GM12892 (cell line): Measurements from ENCODE around the gene RNF32.
"Not testable (repeated sequence)": the region's sequence is repeated elsewhere in the genome, so short reads cannot be mapped to it uniquely, and the experiment has no call there.

Experiments used
- DNase-seq: peaks from one replicate; pipeline ENCODE4 v3.0.0; 2011; ENCODE audit not compliant: insufficient read length
- FAIRE-seq: peaks from 2 replicates; lab custom pipeline; 2011; peaks lifted over from hg19 to GRCh38; lab: Jason Lieb, UNC
- POLR2A ChIP-seq: IDR thresholded peaks from 2 replicates; pipeline ENCODE4 v1.6.1; 2011; ENCODE audit warnings: low read depth, low read length, control low read depth
- POLR2AphosphoS5 ChIP-seq: IDR thresholded peaks from 2 replicates; pipeline ENCODE4 v1.6.1; 2011; ENCODE audit warnings: low read depth, low read length, control low read depth
- TAF1 ChIP-seq: IDR thresholded peaks from 2 replicates; pipeline ENCODE4 v1.6.1; 2011; ENCODE audit warnings: low read depth, mild to moderate bottlenecking, control low read depth, low read length, borderline replicate concordance

RNF32 gene

DNA sequence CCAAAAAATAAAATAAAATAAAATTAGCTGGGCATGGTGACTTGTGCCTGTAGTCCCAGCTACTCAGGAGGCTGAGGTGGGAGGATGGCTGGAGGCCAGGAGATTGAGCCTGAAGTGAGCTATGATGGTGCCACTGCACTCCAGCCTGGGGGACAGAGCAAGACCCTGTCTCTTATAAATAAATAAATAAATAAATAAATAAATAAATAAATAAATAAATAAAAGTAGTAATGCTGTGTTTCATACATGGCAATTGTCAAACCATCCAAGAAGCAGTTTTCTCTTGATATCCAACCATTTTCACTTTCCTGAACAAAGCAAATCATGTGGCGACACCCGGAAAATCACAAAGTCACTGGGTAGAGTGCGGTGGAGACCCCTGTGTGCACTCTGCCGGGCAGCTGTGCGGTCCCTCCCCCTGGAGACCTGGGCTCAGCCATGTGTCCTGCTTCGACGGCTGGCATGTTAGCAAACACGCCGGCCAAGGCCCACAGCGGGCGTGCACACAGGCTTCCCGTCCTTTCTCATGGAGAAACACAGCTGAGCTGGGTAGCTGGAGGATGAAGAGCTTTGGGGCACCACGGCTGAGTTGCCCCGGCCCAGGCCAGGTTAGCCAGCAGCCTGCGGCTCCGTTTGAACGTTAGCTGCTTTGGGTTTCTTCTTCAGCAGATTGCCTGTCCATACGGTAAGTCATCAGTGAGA lies 22.3 kb upstream of the RNF32 start:
- DNase-seq, result no peak
- TF ChIP-seq TAF1, result no peak
- TF ChIP-seq POLR2A, result no peak
- no peak for TF ChIP-seq POLR2AphosphoS5
- no peak for FAIRE-seq

- FAIRE-seq (no peak), DNase-seq (no peak)
- no peak for TF ChIP-seq POLR2A
- no peak for TF ChIP-seq TAF1
- no peak for TF ChIP-seq POLR2AphosphoS5
Observed at GRCh38 chr7:156618780-156619367, 21.7 kb upstream of the RNF32 start.

- DNase-seq, FAIRE-seq: not testable (repeated sequence)
Observed at GRCh38 chr7:156619488-156620290, 20.9 kb upstream of the RNF32 start.

DNA sequence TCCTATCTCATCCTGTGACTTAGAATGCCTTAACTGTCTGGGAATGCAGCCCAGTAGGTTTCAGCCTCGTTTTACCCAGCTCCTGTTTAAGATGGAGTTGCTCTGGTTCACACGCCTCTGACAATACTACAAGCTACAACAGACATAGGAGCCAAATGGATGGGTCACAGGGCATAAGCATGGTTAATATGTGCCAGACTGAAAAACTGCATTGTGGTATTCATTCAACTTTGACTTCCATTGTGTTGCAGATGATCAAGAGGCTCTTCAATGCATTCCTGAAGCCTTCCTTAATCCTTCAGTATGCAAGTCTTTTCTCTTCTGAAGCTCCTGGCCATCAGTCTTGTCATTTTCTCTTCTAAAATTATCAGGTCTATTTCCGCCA lies 20.3 kb upstream of the RNF32 start:
- FAIRE-seq, result no peak
- TF ChIP-seq POLR2A (no peak), TAF1 (no peak), POLR2AphosphoS5 (no peak)
- no peak for DNase-seq

DNA sequence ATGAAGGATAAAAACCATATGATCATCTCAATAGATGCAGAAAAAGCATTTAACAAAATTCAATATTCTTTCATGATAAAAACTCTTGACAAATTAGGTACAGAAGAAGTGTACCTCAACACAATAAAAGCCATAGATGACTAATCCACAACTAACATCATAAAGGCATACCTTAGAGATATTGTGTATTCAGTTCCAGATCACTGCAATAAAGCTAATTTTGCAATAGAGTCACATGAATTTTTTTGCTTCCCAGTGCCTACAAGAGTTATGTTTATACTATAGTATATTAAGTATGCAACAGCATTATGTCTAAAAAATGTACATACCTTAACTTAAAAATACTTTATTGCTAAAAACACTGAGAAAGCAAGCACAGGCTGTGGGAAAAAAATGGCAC lies 18.9 kb upstream of the RNF32 start:
- TF ChIP-seq TAF1, result no peak
- no peak for TF ChIP-seq POLR2A
- no peak for TF ChIP-seq POLR2AphosphoS5
- no peak for FAIRE-seq

GRCh38 chr7:156625580-156625979 lies 15.0 kb upstream of the RNF32 start:
- no peak for TF ChIP-seq TAF1
- no peak for TF ChIP-seq POLR2AphosphoS5
- no peak for TF ChIP-seq POLR2A
- no peak for FAIRE-seq
- no peak for DNase-seq

More for the DNA sequence above, 18.9 kb upstream of the RNF32 start:
- no peak for DNase-seq

DNA sequence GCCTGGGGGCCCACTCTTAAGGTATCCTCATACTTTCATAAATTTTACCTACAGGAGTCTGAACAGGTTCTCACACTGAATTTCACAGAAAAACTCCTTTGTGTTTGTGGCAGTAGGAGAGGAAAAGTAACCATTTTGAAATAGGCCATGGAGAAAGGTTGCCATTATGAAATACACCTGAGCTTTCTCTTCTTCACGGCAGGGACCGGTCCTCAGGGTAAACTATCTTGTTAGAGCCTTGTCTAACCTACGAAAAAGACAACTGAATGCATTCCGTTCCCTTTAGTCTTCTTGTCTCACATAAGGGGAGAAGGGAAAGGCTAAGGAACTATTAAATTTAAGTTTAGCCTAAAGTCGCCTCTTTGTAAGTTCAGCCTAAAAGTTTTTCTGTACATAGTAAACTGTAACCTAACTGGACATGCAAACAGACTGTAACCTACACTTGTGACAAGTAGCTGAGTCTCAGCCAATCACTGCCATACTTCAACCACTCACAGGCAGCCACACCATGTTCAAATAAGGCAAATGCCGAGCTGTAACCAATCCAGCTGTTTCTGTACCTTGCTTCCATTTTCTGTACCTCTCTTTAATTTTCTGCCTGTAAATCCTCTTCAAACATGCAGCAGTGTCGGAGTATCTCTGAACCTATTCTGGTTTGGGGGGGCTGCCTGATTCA lies 14.2 kb upstream of the RNF32 start:
- DNase-seq (no peak), FAIRE-seq (no peak)
- no peak for TF ChIP-seq TAF1
- no peak for TF ChIP-seq POLR2AphosphoS5
- TF ChIP-seq POLR2A, result no peak

- FAIRE-seq (no peak), DNase-seq (no peak)
- TF ChIP-seq POLR2A, result no peak
- TF ChIP-seq POLR2AphosphoS5, result no peak
- TF ChIP-seq TAF1, result no peak
Observed at GRCh38 chr7:156628562-156628961, 12.0 kb upstream of the RNF32 start.

DNA sequence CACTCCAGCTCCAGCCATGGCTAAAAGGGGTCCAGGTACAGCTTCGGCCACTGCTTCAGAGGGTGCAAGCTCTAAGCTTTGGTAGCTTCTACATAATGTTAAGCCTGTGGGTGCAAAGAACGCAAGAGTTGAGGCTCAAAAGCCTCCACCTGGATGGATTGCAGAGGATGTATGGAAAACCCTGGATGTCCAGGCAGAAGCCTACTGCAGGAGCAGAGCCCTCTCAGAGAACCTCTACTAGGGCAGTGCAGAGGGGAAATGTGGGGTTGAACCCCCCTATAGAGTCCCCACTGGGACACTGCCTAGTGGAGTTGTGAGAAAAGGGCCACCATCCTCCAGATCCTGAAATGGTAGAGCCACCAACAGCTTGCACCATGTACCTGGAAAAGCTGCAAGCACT lies 10.7 kb upstream of the RNF32 start:
- TF ChIP-seq POLR2AphosphoS5 (no peak), POLR2A (no peak), TAF1 (no peak)
- FAIRE-seq, result no peak
- DNase-seq, result no peak

DNA sequence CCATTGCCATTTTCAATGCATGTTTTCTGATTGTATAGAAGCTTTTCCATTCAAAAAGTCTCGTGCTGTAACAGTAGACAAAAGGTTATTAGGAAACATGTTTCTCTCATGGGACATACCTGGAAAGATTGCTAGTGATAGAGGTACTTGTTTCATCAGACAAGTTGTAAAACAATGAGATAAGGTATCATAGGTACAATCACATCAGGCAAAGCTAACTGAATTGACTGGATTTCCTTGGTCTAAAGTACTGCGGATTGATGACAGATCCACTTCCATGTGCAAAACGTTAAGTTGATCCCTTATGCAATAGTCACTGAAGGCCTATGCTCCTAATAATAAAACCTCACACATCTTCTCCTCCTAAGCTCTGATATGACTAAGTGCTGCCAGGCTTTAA lies 6.5 kb upstream of the RNF32 start:
- FAIRE-seq (no peak), DNase-seq (no peak)

DNA sequence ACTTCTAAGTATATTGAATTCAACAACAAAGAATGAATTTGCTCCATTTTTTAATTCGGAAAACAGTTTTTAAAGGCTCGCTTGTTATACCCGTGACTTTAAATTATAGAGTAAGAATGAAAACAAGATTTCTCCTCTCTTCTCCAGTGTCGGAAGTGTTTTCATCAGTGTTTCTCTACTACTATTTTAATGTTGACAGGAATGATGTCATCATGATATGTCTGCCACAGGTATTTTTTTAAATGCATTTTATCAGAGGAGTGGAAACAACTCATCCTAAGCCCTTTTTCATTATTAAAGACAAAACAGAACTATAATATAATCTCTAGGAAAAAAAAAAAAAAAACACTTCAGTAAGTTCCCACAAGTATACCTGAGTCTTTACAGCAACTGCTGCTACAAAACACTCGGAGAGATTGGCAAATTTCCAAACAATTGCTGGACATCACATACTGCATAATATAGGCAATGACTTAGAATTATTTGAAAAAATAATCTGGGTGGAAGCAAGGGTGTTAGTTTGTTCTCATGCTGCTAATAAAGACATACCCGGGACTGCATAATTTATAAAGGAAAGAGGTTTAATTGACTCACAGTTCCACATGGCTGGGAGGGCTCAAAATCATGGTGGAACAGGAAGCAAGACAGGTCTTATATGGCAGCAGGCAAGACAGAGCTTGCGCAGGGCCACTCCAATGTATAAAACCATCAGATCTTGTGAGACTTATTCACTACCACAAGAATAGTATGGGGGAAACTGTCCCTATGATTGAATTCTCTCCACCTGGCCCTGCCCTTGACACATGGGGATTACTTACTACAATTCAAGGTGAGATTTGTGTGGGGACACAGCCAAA lies 4.8 kb upstream of the RNF32 start:
- DNase-seq (no peak), FAIRE-seq (no peak)
- no peak for TF ChIP-seq TAF1
- no peak for TF ChIP-seq POLR2AphosphoS5
- TF ChIP-seq POLR2A, result no peak

More for the DNA sequence above, 6.5 kb upstream of the RNF32 start:
- no peak for TF ChIP-seq POLR2A
- TF ChIP-seq TAF1, result no peak
- TF ChIP-seq POLR2AphosphoS5, result no peak

GRCh38 chr7:156637093-156637492 lies 3.5 kb upstream of the RNF32 start:
- not testable (repeated sequence) for DNase-seq, FAIRE-seq
